GM18526 (cell line): ENCODE data around the gene CALB2.

Experiments
- POLR2A ChIP-seq: IDR thresholded peaks from 3 replicates; pipeline ENCODE4 v1.6.1; 2011; ENCODE audit not compliant: insufficient read length; ENCODE audit errors: extremely low read depth

CALB2 gene

DNA sequence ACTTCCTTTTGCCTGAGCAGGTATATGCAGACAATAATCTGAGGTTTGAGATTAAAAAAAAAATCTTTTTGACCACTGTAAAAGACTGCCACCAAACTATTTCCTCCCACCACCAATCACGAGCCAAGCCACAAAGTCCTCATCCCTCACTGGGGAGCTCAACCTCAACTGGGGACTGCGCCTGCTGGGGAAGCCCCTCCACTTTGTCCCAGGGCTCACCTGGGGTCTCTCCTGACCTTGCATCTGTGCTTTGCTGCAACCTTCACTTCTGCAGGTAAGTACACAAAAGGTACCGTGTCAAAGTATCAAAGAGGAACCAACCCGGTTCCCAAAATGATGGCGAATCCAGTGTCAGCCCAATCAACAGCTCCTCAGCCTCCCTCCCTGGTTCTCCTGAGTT lies 47.8 kb downstream of the CALB2 start:
- no peak for TF ChIP-seq POLR2A

DNA sequence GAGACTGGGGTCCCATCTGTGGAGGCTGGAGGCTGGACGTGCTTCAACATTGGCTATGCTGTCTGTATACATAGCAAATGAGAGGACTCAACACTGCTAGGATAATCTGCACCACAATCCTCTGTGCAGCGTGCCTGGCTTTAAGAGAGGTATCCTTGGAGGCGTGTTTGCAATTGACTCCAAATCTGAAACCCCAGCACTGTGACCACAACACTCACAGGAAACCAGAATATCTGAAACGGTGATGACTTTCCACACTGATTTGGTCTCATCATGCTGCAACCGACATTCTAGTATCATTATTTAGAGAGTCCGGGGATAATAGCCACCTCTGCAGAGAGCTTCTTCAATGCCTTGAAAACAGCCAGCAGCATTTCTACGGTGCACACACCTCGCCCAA lies 48.2 kb downstream of the CALB2 start:
- no peak for TF ChIP-seq POLR2A

DNA sequence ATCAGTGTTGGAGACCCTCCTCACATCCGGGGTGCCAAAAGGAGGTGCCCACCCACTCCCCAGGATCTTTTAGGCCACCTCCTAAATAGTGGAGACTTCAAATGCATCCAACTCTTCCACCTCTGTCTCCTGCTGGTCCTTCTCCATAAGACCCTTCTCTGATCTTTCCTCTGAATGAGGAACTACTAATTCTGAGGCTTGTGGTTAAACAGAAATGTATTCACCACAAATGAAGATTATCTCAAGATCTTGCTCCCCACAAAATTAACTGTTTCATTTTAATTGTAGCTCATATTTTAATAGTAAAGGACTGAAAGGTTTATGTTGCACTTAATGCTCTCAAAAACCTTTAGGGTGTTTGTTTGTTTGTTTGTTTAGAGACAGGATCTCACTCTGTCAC lies 49.2 kb downstream of the CALB2 start:
- TF ChIP-seq POLR2A = no peak

DNA sequence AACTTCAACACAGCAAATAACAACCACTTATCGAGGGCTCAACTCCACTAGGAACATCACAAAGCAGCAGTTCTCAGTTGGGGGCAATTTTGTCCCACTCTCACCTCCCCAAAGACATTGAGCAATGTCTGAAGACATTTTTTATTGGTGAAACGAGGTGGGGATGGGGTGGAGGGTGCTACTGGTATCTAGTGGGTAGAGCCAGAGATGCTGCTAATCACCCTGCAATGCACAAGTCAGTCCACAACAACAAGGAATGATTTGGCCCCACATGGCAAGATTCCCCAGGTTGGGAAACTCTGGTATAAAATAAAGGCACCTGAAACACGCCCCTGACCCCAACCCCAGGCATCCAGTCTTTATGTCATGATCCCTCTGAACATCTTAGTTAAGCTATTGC lies 50.0 kb downstream of the CALB2 start:
- no peak for TF ChIP-seq POLR2A

DNA sequence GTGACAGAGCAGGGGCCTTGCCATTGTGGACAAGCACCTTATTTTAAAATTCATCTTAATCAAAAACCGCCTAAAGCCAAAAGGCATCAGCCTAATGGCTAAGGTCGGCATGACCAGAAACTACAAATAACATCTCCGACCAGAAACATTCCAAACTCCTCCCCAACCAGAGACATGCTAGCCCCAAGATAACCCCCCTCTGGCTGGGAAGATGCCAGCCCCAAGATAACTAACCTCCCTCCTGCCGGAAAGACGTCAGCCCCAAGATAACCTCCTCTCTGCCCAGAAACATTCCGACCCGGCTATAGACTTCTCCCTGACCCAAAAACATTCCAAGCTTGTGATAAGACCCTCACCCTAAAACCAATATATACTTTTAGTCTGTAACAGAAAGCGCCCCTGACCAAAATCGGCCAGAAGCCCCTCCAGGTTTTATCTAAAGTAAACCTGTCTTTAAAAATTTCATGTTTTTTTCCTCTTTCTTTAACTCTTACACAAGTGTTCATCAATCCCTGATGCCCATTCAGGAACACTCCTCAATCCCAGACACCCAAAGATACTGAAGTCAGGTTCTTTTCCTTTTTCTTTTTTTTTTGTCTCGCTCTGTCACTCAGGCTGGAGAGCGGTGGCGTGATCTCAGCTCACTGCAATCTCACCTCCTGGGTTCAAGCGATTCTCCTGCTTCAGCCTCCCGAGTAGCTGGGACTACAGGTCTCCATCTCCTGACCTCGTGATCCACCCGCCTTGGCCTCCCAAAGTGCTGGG lies 50.7 kb downstream of the CALB2 start:
- TF ChIP-seq POLR2A = no peak

DNA sequence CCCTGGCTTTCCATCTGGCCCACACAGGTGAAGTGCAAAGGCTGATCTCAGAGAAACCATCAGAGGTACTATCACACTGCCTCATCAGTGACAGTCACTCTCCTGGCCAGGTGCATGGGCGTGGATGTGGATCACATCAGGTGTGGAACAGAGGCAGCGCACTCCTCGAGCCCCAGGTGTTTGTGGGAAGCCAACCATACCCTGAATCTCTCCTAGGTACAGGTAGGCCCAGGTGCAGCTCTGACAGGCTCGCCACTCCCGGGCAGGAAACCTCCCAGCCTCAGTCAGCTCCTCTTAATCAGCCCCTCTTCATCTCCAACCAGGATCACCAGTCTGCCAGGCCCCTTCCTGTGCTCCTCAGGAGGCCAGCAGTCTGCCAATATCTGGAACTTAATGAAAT lies 51.6 kb downstream of the CALB2 start:
- no peak for TF ChIP-seq POLR2A

DNA sequence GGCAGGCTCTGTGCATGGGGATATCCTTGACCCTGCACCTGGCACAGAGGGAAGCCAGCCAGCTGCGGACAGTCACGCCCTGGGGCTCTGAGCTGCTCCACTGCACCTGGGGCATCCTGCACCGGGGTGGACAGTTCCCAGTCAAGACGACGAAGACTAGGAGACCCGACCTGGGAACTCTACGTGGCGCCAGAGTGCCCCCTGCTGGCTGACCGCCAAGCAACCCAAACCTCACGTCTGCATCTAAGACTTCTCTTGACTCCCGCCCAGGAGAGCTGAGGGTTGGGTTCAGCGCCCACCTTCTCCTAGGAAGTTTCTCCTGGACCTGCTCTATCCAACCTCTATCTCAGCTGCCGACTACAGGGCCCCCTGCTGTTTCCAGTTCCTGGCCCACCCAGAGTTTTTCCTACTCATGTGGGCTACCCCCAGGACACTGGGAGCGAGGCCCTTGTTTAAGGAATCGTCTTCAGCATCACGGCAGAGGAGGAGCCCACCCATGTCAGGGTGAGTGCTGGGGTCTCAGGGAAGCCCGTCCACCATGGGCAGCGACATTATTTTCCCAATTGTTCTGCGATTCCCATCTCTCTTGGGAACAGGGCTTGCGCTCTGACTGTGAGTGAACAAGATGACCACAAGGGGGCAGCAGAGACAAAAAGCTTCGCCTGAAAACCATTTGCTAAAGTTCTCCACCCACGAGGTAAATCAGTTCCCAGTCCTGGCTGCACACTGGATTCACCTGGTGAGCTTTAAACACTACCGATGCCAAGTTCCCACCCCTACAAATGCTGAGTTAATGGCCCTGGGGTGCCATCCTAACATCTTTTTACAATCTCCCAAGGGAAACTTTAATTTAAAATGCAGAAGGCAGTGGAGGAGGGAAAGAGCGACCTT lies 54.0 kb downstream of the CALB2 start:
- no peak for TF ChIP-seq POLR2A

DNA sequence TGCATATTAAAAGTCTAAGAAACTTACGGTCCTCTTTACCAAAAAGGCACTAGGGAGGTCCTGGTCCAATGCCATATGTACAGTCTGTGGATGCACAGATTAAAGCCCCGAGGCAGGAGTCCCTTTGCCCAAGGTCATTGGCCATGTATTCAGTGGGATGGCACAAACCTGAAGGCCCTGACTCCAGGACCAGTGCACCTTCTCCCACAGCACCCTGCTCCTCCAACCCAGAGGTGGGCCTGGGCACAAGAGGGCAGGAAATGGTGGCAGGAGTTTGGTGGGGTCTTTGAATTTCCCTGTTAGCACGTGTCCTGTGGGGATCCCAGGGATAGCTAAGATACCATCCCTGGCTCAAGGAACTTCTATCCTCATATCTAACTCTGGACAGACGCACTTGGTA lies 54.8 kb downstream of the CALB2 start:
- no peak for TF ChIP-seq POLR2A

DNA sequence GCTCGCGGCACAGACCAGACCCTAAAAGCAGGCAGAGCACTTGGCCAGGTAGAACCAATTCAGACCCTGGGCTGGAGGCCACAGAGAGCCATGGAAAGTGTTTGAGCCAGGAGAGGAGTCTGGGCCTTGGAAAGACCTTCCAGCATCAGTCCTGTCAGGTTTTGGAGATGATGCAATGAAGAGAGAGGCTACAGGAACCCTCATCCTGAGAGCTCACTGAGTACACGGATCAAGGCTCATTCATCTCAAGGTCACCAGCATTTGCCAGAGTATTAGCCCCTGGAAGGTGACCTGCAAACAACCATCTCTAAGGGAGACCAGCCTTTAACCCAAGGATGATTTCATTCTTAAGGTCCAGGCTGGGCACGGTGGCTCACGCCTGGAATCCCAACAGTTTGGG lies 55.5 kb downstream of the CALB2 start:
- no peak for TF ChIP-seq POLR2A

DNA sequence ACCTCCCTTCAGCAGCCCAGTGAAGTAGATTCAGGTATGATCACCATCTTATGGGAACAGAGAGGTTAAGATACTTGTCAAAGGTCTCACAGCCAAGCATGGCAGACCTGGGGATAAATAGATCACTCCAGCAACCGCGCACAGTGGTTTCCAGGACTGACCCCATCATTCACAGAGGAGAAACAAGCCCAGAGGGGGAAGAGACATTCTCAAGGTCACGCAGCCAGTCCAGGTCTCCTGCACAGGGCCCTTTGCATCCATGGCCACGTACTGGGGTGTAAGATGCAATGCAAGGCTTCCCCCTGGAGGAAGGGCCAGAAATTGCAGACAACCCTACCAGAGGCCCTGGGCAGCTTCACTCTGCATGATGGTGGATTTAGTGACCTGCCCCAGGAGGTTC lies 63.4 kb downstream of the CALB2 start:
- TF ChIP-seq POLR2A = no peak

DNA sequence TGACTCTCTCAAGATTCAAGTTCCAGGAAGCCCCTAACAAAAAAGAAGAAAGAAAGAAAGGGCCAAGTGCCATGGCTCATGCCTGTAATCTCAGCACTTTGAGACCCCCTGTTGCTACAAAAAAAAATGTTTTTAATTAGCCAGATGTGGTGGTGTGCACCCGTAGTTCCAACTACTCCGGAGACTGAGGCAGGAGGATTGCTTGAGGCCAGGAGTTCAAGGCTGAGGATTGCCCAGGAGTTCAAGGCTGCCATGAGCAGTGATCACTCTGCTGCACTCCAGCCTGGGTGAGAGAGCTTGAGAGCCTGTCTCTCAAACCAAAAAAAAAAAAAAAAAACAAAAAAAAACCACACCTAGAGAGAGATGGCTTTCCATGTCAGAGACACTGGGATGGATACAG lies 64.5 kb downstream of the CALB2 start:
- TF ChIP-seq POLR2A = no peak

DNA sequence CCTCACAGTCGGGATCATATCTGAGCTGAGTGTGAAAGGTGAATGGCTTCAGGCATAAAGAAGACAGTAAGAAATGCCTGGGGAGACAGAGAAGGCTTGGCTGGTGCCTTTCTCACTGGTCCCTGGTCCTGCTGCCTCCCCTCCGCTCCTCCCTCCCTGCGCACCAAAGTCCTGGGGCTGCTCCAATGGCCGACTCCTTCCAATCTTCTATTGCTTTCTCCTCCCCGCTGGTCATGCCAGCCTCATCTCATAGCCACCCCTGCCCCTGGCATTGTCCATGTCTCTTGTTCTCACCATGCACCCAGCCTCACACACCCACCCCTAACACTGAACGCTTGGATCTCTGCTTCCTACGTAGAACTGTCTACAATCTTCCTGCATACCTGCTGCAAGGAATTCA lies 65.3 kb downstream of the CALB2 start:
- TF ChIP-seq POLR2A = no peak

DNA sequence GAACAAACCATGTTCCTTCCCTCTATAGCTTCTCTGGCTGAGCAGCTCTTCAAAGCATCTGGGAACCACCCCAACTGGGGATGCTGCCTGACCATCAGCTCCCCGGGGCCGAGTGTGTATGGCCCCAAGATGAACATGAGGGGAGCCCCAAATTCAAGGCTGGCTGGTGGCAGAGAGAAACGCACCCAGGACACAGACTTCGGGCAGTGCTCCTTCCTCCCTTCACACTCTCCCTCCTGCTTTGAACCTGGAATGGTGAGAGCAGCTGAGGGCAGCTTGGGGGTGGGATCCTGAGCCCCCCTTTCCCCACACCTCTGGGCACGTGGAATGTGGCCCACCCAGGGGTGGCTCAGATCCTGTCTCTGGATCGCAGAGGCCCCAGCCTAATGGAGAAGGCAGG lies 66.1 kb downstream of the CALB2 start:
- TF ChIP-seq POLR2A = no peak

DNA sequence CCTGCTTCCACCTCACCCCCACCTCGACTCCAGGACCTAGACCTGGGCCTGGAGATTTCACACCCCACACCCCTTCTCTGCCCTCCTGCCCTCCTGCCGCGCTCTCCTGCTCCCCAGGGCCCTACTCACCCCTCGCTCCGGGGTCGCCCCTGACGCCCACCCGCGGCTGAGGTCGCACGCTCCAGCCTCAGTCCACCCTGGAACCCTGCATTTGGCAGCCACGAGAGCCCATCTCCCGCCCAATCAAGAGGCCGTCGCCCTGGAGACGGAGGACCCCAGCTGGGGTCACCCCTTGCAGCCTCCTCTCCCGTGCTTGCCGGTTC lies 67.2 kb downstream of the CALB2 start:
- TF ChIP-seq POLR2A = no peak

DNA sequence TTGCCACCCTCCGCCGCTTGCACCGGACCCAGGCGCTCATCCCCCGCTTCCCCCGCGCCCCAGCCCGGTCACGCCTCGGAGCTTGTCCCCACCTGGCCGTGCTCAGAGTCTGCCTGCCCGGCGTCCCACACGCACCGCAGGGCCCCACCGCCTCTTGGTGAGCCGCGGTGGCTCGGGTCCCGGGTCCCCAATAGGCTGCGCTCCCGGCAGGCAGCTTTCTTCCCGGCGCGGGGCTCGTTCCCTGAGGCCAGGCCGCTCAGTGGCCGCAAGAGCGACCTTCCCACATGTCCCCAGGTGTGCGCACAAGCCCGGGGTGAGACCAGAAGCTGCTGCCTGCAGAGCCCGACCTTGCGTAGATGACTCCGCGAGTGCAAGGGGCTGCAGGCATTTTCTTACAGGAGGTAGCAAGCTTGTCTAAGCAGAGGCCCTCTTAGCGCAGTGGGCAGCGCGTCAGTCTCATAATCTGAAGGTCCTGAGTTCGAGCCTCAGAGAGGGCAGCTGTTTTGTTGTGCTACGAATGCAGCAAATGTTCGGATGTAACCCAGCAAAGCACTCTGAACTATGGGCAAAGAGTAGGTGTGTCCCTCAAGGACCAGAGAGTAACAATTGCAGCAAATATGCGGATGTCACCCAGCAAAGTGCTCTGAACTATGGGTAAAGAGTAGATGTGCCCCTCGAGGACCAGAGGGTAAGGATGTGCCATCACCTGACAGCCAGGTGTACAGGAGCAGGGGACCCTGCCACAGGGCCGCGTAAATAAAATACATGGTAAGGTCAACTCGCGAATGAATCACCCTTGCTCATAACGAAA lies 67.8 kb downstream of the CALB2 start:
- TF ChIP-seq POLR2A = no peak

DNA sequence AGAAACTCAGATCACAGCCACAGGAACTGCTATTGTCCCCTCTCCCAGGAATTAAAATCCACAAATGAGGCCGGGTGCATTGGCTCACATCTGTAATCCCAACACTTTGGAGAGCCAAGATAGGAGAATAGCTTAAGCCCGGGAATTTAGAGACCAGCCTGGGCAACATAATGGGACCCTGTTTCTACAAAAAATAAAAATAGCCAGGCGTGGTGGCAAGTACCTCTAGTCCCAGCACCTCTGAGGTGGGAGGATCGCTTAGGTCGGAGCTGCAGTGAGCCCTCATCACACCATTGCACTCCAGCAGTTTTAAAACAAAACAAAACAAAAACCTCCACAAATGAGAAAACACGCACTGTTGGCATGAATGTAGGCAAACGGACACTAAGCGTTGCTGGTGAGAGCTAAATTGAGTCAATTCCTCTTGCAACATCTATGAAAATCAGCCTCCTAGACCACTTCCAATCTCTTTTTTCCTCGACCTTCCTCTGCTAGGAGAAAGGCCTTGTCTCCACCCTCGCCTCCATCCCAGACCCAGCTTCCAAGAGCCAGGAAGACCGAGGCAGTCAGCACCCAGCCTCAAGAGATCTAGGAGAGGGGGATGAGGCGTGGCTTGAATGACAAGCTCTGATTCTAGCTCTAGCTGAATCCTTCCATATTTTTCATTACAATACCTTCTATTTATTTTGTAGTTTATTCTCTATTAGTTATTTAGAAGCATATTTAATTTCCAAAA lies 68.5 kb downstream of the CALB2 start:
- no peak for TF ChIP-seq POLR2A

DNA sequence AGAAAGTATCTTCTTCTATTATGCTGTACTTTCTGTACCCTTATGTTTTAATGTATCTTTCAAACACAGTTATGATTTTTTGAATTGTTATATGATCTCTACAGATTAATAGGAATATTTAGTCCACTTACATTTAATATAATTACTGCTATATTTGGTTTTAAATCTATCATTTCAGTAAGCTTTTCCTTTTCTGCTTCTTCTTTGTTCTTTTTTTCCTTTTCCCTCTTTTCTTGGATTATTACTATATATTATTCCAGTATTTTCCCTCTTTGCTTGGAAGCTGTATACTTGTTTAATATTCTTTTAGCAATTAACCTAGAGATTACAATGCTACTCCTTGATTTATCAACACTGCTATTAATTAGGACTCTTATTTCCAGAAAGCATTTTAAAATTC lies 69.9 kb downstream of the CALB2 start:
- no peak for TF ChIP-seq POLR2A
